GM23248 (cell line): ENCODE results near the gene DNAH8.

Source experiments
- EZH2 ChIP-seq: fragments of 200-600 bp; sonication (generic); IDR thresholded peaks from 2 replicates; pipeline ENCODE4 v1.6.1; 2018; ENCODE audit warnings: antibody characterized with exemption, mild to moderate bottlenecking; ENCODE audit not compliant: insufficient read depth, poor library complexity, severe bottlenecking
- EZH2phosphoT487 ChIP-seq: fragments of 200-600 bp; sonication (generic); IDR thresholded peaks from 2 replicates; pipeline ENCODE4 v1.6.1; 2018; ENCODE audit warnings: antibody characterized with exemption, moderate library complexity, mild to moderate bottlenecking, low read depth; ENCODE audit not compliant: insufficient read depth

GRCh38 chr6:39043776-39044175, 328.7 kb downstream of the DNAH8 start:
- TF ChIP-seq EZH2 = no peak
- TF ChIP-seq EZH2phosphoT487 = no peak
